AG08396 (cell line): ENCODE measurements around the gene CTTNBP2NL.
"Not testable (repeated sequence)": the region's sequence is repeated elsewhere in the genome, so short reads cannot be mapped to it uniquely, and the experiment has no call there.

Experiments
- DNase-seq: peaks from one replicate; pipeline ENCODE4 v3.0.0; 2012; ENCODE audit warnings: low spot score, mixed read lengths

Gene CTTNBP2NL

GRCh38 chr1:112465122-112465521 lies 69.1 kb downstream of the CTTNBP2NL start:
- DNase-seq, result no peak

- peak; percentile 88 for DNase-seq
Observed at GRCh38 chr1:112466078-112466660, 70.2 kb downstream of the CTTNBP2NL start.

GRCh38 chr1:112470324-112470723 lies 74.3 kb downstream of the CTTNBP2NL start:
- DNase-seq, result not testable (repeated sequence)

- no peak for DNase-seq
Observed at GRCh38 chr1:112470966-112471365, 75.0 kb downstream of the CTTNBP2NL start.

- DNase-seq, result no peak
Observed at GRCh38 chr1:112472142-112472541, 76.1 kb downstream of the CTTNBP2NL start.

GRCh38 chr1:112477550-112477949 lies 81.5 kb downstream of the CTTNBP2NL start:
- DNase-seq, result no peak

GRCh38 chr1:112478314-112478713 lies 82.3 kb downstream of the CTTNBP2NL start:
- no peak for DNase-seq

GRCh38 chr1:112486063-112486462 lies 90.0 kb downstream of the CTTNBP2NL start:
- DNase-seq, result not testable (repeated sequence)

GRCh38 chr1:112487686-112488085 lies 91.7 kb downstream of the CTTNBP2NL start:
- not testable (repeated sequence) for DNase-seq

GRCh38 chr1:112488141-112488540 lies 92.1 kb downstream of the CTTNBP2NL start:
- no peak for DNase-seq

- no peak for DNase-seq
Observed at GRCh38 chr1:112492076-112492475, 96.1 kb downstream of the CTTNBP2NL start.

GRCh38 chr1:112493351-112493750 lies 97.3 kb downstream of the CTTNBP2NL start:
- DNase-seq, result no peak

- no peak for DNase-seq
Observed at GRCh38 chr1:112496290-112496689, 100.3 kb downstream of the CTTNBP2NL start.

- DNase-seq, result peak; percentile 77
Observed at GRCh38 chr1:112501810-112502641, 106.0 kb downstream of the CTTNBP2NL start.

- peak; percentile 53 for DNase-seq
Observed at GRCh38 chr1:112502826-112503225, 106.8 kb downstream of the CTTNBP2NL start.

GRCh38 chr1:112504001-112504660 lies 108.1 kb downstream of the CTTNBP2NL start:
- DNase-seq, result no peak

- no peak for DNase-seq
Observed at GRCh38 chr1:112504661-112505399, 108.8 kb downstream of the CTTNBP2NL start.

GRCh38 chr1:112505400-112505785 lies 109.4 kb downstream of the CTTNBP2NL start:
- DNase-seq, result no peak

- DNase-seq, result no peak
Observed at GRCh38 chr1:112505878-112506277, 109.9 kb downstream of the CTTNBP2NL start.

- no peak for DNase-seq
Observed at GRCh38 chr1:112506306-112506705, 110.3 kb downstream of the CTTNBP2NL start.

- no peak for DNase-seq
Observed at GRCh38 chr1:112506731-112507130, 110.7 kb downstream of the CTTNBP2NL start.

GRCh38 chr1:112507336-112507735 lies 111.3 kb downstream of the CTTNBP2NL start:
- no peak for DNase-seq
